Psoas muscle (tissue), 8 donors: ENCODE data around the gene CA9. TPM values are rescaled to one million over a fixed set of nuclear protein-coding genes. Genes with fewer than 3 reads are reported as not detected.
A peak's percentile ranks its signal among the peaks of the same experiment; 100 is the strongest.

Experiments used
- ATAC-seq, 4 donors: fragments of 200-7000 bp; cut with Tn5 transposase; one replicate each; pipeline ENCODE4 v1.9.1; 2020; ENCODE audit warnings: moderate library complexity in 3 of 4, mild to moderate bottlenecking in 2 of 4
- DNase-seq, 2 donors: peaks; one replicate each; pipeline ENCODE4 v3.0.0-alpha.2; 2020
- H3K27ac ChIP-seq: fragments of 200-600 bp; one replicate; pipeline ENCODE4 v1.8.0; 2022
- H3K27me3 ChIP-seq, 3 donors: fragments of 200-600 bp in 1 of 3; one replicate each; pipeline versions ENCODE4 v1.6.1 to v1.8.0; 2013 to 2022; ENCODE audit warnings: low read length in 2 of 3, mild to moderate bottlenecking in 2 of 3, moderate library complexity in 1 of 3; ENCODE audit not compliant: insufficient read depth in 3 of 3
- H3K36me3 ChIP-seq, 2 donors: fragments of 200-600 bp in 1 of 2; one replicate each; pipeline versions ENCODE4 v1.6.1 to v1.8.0; 2013 to 2022; ENCODE audit warnings: low read depth in 1 of 2, mild to moderate bottlenecking in 1 of 2, moderate library complexity in 1 of 2; ENCODE audit not compliant: insufficient read depth in 1 of 2
- H3K4me1 ChIP-seq: fragments of 200-600 bp; one replicate; pipeline ENCODE4 v1.8.0; 2022
- H3K4me3 ChIP-seq: fragments of 200-600 bp; one replicate; pipeline ENCODE4 v1.8.0; 2022; ENCODE audit warnings: mild to moderate bottlenecking
- H3K9me3 ChIP-seq: fragments of 200-600 bp; one replicate; pipeline ENCODE4 v1.8.0; 2022
- WGBS, 3 donors: extraction: QIAGEN DNeasy Blood & Tissue Kit; methylation state at CpG; one replicate each; pipeline versions ENCODE4 v1.1.6 to v1.1.7; 2013; 5-methylcytosine and 5-hydroxymethylcytosine counted together
- intact Hi-C, 2 donors: fragments of 100-400 bp; cut with DNase I; formaldehyde crosslinking; loops; one replicate each; pipeline versions ENCODE4 v1.11.0 to v1.14.2; 2022
- polyA plus RNA-seq, 3 donors: library from polyadenylated mRNA; stranded (reverse); fragments of 200-250 nt; gene quantifications; one replicate each; pipeline ENCODE4 v1.2.3, GENCODE V29; 2013
- total RNA-seq, 4 donors: library from RNA; stranded (reverse); fragmentation: NEBNext Ultra II Directional in 2 of 4; extraction: Animal tissue kit (Norgen Biotek cat#: 25700) in 2 of 4; gene quantifications; one replicate each; pipeline versions ENCODE4 v1.2.1 to v1.2.4, GENCODE V29; 2021 to 2023
- TF ChIP-seq, protein P1 (sequence below): fragments of 200-600 bp; IDR thresholded peaks from one replicate; pipeline ENCODE4 v1.8.0; 2022; ENCODE audit warnings: antibody characterized with exemption
- donor health status: healthy with polysubstance abuse.
- donor health status: DM: no; HTN: no; CAD: no; lungs with moderate emphysema.
- donor health status: Bipolar disorder and iron deficiency.
- donor health status: healthy.
- donor health status: DM: yes; HTN: yes; CAD: no.
- donor health status: DM: no; HTN: no; CAD: no.
- donor health status: DM: no; HTN: no; CAD: no.
- donor health status: DM: yes; HTN: yes; CAD: no.

CA9 gene
- total and polyA plus RNA-seq, 7 donors, result 0.03 to 0.49 (median 0.05) TPM; not detected in 4

DNA sequence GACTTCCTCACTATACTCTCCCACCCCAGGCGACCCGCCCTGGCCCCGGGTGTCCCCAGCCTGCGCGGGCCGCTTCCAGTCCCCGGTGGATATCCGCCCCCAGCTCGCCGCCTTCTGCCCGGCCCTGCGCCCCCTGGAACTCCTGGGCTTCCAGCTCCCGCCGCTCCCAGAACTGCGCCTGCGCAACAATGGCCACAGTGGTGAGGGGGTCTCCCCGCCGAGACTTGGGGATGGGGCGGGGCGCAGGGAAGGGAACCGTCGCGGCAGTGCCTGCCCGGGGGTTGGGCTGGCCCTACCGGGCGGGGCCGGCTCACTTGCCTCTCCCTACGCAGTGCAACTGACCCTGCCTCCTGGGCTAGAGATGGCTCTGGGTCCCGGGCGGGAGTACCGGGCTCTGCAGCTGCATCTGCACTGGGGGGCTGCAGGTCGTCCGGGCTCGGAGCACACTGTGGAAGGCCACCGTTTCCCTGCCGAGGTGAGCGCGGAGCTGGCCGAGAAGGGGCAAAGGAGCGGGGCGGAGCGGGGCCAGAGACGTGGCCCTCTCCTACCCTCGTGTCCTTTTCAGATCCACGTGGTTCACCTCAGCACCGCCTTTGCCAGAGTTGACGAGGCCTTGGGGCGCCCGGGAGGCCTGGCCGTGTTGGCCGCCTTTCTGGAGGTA, 2.1 kb downstream of the CA9 start:
- WGBS, 3 donors, result 4 to 6% (median 5%) methylated on average over 45 to 51 of the region's 51 CpGs
- peak in 3 of 4 donors; percentile 25 to 32 (median 26) for ATAC-seq
- H3K9me3 ChIP-seq, result no peaks in the 10 kb centered on the region
- TF ChIP-seq, protein P1, sequence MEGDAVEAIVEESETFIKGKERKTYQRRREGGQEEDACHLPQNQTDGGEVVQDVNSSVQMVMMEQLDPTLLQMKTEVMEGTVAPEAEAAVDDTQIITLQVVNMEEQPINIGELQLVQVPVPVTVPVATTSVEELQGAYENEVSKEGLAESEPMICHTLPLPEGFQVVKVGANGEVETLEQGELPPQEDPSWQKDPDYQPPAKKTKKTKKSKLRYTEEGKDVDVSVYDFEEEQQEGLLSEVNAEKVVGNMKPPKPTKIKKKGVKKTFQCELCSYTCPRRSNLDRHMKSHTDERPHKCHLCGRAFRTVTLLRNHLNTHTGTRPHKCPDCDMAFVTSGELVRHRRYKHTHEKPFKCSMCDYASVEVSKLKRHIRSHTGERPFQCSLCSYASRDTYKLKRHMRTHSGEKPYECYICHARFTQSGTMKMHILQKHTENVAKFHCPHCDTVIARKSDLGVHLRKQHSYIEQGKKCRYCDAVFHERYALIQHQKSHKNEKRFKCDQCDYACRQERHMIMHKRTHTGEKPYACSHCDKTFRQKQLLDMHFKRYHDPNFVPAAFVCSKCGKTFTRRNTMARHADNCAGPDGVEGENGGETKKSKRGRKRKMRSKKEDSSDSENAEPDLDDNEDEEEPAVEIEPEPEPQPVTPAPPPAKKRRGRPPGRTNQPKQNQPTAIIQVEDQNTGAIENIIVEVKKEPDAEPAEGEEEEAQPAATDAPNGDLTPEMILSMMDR, result no peak
- H3K36me3 ChIP-seq, result no peaks in the 10 kb centered on the region
- intact Hi-C loops, result loop anchor here in 1 of 2 donors (2.0 kb wide), 1 partner anchor 43 kb away; no protein-coding TSS in a partner anchor
- peaks cover 20% of the 10 kb centered on the region for H3K4me1 ChIP-seq
- H3K27me3 ChIP-seq, result no peaks in the 10 kb centered on the region
- H3K27ac ChIP-seq, result no peak overlapping the region
- peak overlapping the region; percentile 72 for H3K4me3 ChIP-seq
- peak in 1 of 2 donors; percentile 66 for DNase-seq

DNA sequence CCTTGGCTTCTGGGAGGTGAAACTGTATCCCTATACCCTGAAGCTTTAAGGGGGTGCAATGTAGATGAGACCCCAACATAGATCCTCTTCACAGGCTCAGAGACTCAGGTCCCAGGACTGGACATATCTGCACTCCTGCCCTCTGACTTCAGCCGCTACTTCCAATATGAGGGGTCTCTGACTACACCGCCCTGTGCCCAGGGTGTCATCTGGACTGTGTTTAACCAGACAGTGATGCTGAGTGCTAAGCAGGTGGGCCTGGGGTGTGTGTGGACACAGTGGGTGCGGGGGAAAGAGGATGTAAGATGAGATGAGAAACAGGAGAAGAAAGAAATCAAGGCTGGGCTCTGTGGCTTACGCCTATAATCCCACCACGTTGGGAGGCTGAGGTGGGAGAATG, 5.4 kb downstream of the CA9 start:
- intact Hi-C loops, result no loop called here
- H3K27ac ChIP-seq, result no peak overlapping the region
- peaks cover 18% of the 10 kb centered on the region for H3K4me1 ChIP-seq

DNA sequence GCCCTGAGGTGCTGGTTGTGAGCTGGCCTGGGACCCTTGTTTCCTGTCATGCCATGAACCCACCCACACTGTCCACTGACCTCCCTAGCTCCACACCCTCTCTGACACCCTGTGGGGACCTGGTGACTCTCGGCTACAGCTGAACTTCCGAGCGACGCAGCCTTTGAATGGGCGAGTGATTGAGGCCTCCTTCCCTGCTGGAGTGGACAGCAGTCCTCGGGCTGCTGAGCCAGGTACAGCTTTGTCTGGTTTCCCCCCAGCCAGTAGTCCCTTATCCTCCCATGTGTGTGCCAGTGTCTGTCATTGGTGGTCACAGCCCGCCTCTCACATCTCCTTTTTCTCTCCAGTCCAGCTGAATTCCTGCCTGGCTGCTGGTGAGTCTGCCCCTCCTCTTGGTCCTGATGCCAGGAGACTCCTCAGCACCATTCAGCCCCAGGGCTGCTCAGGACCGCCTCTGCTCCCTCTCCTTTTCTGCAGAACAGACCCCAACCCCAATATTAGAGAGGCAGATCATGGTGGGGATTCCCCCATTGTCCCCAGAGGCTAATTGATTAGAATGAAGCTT, 6.1 kb downstream of the CA9 start:
- intact Hi-C loops, result no loop called here
- Histone ChIP-seq H3K4me1 (peaks cover 22% of the 10 kb centered on the region), H3K27ac (no peak overlapping the region), H3K36me3 (peaks cover 0 to 25% of the 10 kb centered on the region in 2 donors), H3K9me3 (no peaks in the 10 kb centered on the region), H3K4me3 (no peak overlapping the region), H3K27me3 (no peaks in the 10 kb centered on the region)
- ATAC-seq (peak in 1 of 4 donors; percentile 2), DNase-seq (no peak)
- TF ChIP-seq, protein P1, result no peak
- 74 to 81% (median 76%) methylated on average over 8 of the region's 8 CpGs for WGBS, 3 donors

More for the DNA sequence above, 5.4 kb downstream of the CA9 start:
- peaks cover 0 to 17% of the 10 kb centered on the region in 2 donors for H3K36me3 ChIP-seq
- DNase-seq (no peak), ATAC-seq (no peak)
- H3K27me3 ChIP-seq, result no peaks in the 10 kb centered on the region
- TF ChIP-seq, protein P1, result no peak
- 84 to 91% (median 88%) methylated on average over 5 of the region's 5 CpGs for WGBS, 3 donors
- no peak overlapping the region for H3K4me3 ChIP-seq
- H3K9me3 ChIP-seq, result no peaks in the 10 kb centered on the region

DNA sequence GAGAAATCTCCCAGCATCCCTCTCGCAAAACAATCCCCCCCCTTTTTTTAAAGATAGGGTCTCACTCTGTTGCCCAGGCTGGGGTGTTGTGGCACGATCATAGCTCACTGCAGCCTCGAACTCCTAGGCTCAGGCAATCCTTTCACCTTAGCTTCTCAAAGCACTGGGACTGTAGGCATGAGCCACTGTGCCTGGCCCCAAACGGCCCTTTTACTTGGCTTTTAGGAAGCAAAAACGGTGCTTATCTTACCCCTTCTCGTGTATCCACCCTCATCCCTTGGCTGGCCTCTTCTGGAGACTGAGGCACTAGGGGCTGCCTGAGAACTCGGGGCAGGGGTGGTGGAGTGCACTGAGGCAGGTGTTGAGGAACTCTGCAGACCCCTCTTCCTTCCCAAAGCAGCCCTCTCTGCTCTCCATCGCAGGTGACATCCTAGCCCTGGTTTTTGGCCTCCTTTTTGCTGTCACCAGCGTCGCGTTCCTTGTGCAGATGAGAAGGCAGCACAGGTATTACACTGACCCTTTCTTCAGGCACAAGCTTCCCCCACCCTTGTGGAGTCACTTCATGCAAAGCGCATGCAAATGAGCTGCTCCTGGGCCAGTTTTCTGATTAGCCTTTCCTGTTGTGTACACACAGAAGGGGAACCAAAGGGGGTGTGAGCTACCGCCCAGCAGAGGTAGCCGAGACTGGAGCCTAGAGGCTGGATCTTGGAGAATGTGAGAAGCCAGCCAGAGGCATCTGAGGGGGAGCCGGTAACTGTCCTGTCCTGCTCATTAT, 6.8 kb downstream of the CA9 start:
- Histone ChIP-seq H3K9me3 (no peaks in the 10 kb centered on the region), H3K36me3 (peaks cover 0 to 31% of the 10 kb centered on the region in 2 donors), H3K27ac (peak overlapping the region; percentile 100), H3K4me3 (no peak overlapping the region), H3K27me3 (no peaks in the 10 kb centered on the region), H3K4me1 (peaks cover 29% of the 10 kb centered on the region)
- WGBS, 3 donors, result 24 to 38% (median 33%) methylated on average over 15 of the region's 15 CpGs
- TF ChIP-seq, protein P1, result no peak
- intact Hi-C loops, result no loop called here
- DNase-seq, result no peak
- ATAC-seq, result peak; percentile 18 to 31 (median 26)
